Prostate gland (tissue), 2 donors: ENCODE data around the gene TOPORS. TPM values are rescaled to one million over a fixed set of nuclear protein-coding genes. Genes with fewer than 3 reads are reported as not detected.

Experiments used
- DNase-seq: peaks from one replicate; pipeline ENCODE4 v3.0.0-alpha.2; 2019; ENCODE audit warnings: low spot score
- H3K27ac ChIP-seq, 2 donors: fragments of 200-600 bp; sonication (generic); 2 replicates each; pipeline ENCODE4 v1.5.1; 2017 to 2019
- H3K27me3 ChIP-seq: fragments of 200-600 bp; sonication (generic); replicated peaks from 2 replicates; pipeline ENCODE4 v1.5.1; 2019; ENCODE audit not compliant: insufficient read depth
- H3K36me3 ChIP-seq, 2 donors: fragments of 200-600 bp; sonication (generic); 1 replicate in 1 of 2; 2 replicates in 1 of 2; pipeline versions ENCODE4 v1.5.1 to v1.8.1; 2017 to 2019
- H3K4me1 ChIP-seq: fragments of 200-600 bp; sonication (generic); replicated peaks from 2 replicates; pipeline ENCODE4 v1.5.1; 2019
- H3K4me3 ChIP-seq, 2 donors: fragments of 200-600 bp; sonication (generic); 2 replicates each; pipeline ENCODE4 v1.5.1; 2017 to 2019
- H3K9me3 ChIP-seq: fragments of 200-600 bp; sonication (generic); 2 replicates; pipeline ENCODE4 v1.5.1; 2017
- CTCF ChIP-seq, 4 experiments: fragments of 200-600 bp in 2 of 4; fragments of 450-650 bp in 2 of 4; sonication (generic) in 2 of 4; IDR thresholded peaks; 1 replicate in 3 of 4; 2 replicates in 1 of 4; pipeline ENCODE4 v1.5.1; 2016 to 2019; ENCODE audit warnings: antibody characterized with exemption in 4 of 4, mild to moderate bottlenecking in 2 of 4, moderate library complexity in 2 of 4
- POLR2A ChIP-seq: fragments of 450-650 bp; IDR thresholded peaks from one replicate; pipeline ENCODE4 v1.6.1; 2016; ENCODE audit warnings: antibody characterized with exemption, mild to moderate bottlenecking
- POLR2AphosphoS5 ChIP-seq: sonication (generic); formaldehyde crosslinking; IDR thresholded peaks from one replicate; pipeline ENCODE4 v1.6.1; 2017; ENCODE audit warnings: antibody characterized with exemption
- WGBS: methylation state at CpG from one replicate; pipeline ENCODE4 v1.1.5; 2018; 5-methylcytosine and 5-hydroxymethylcytosine counted together
- intact Hi-C: fragments of 100-400 bp; cut with DNase I; formaldehyde crosslinking; loops from one replicate; pipeline ENCODE4 v1.14.2; 2022
- total RNA-seq, 2 donors: library from RNA; depleted of rRNA; stranded (reverse); fragments of >200 nt; gene quantifications; one replicate each; pipeline ENCODE4 v1.1.0, GENCODE V29; 2016

Gene TOPORS
- total RNA-seq, 2 donors from 2014 or later: 18.2 to 27.2 TPM

- Histone ChIP-seq H3K9me3 (no peaks in the 10 kb centered on the region), H3K4me3 (no peak overlapping the region), H3K27me3 (no peaks in the 10 kb centered on the region), H3K4me1 (no peaks in the 10 kb centered on the region), H3K36me3 (no peaks in the 10 kb centered on the region), H3K27ac (no peak overlapping the region)
- 92% methylated on average over 1 of the region's 1 CpG for WGBS
- DNase-seq: no peak
- TF ChIP-seq POLR2A: no peak
- no peak for TF ChIP-seq CTCF (IDR thresholded peaks at IDR 0.05)
- no peak for TF ChIP-seq POLR2AphosphoS5
- intact Hi-C loops: no loop called here
Measured at GRCh38 chr9:32545884-32546283, 6.5 kb downstream of the TOPORS start.

GRCh38 chr9:32543047-32543446 lies 9.3 kb downstream of the TOPORS start:
- intact Hi-C loops: no loop called here
- H3K9me3 ChIP-seq: no peaks in the 10 kb centered on the region
- TF ChIP-seq POLR2AphosphoS5: no peak
- TF ChIP-seq CTCF (IDR thresholded peaks at IDR 0.05): no peak
- no peak for TF ChIP-seq POLR2A
- H3K4me3 ChIP-seq: no peak overlapping the region
- H3K27me3 ChIP-seq: no peaks in the 10 kb centered on the region
- 99% methylated on average over 4 of the region's 4 CpGs for WGBS
- no peaks in the 10 kb centered on the region for H3K4me1 ChIP-seq
- no peak overlapping the region for H3K27ac ChIP-seq
- no peak for DNase-seq
- H3K36me3 ChIP-seq: no peaks in the 10 kb centered on the region

- H3K27ac ChIP-seq: no peak overlapping the region
- H3K36me3 ChIP-seq: no peaks in the 10 kb centered on the region
- intact Hi-C loops: no loop called here
- no peak overlapping the region for H3K4me3 ChIP-seq
- no peaks in the 10 kb centered on the region for H3K9me3 ChIP-seq
- TF ChIP-seq CTCF (IDR thresholded peaks at IDR 0.05): no peak
- TF ChIP-seq POLR2A: no peak
- no peak for TF ChIP-seq POLR2AphosphoS5
- no peaks in the 10 kb centered on the region for H3K4me1 ChIP-seq
- no peaks in the 10 kb centered on the region for H3K27me3 ChIP-seq
- 97% methylated on average over 4 of the region's 4 CpGs for WGBS
- DNase-seq: no peak
Measured at GRCh38 chr9:32533816-32534215, 18.6 kb downstream of the TOPORS start.

GRCh38 chr9:32533336-32533735 lies 19.1 kb downstream of the TOPORS start:
- no peaks in the 10 kb centered on the region for H3K4me1 ChIP-seq
- TF ChIP-seq CTCF (IDR thresholded peaks at IDR 0.05) (no peak), POLR2A (no peak), POLR2AphosphoS5 (no peak)
- WGBS: 95% methylated on average over 6 of the region's 6 CpGs

GRCh38 chr9:32526707-32527048 lies 25.7 kb downstream of the TOPORS start:
- 9% methylated on average over 2 of the region's 2 CpGs for WGBS
- H3K9me3 ChIP-seq: no peaks in the 10 kb centered on the region
- H3K27ac ChIP-seq: peak overlapping the region; percentile 89 to 90
- H3K27me3 ChIP-seq: no peaks in the 10 kb centered on the region
- no peak for DNase-seq
- H3K4me1 ChIP-seq: no peaks in the 10 kb centered on the region
- intact Hi-C loops: loop anchor here (10.0 kb wide), 1 partner anchor 48 kb away; the partner anchor contains the start of gene NDUFB6
- peak overlapping the region; percentile 40 to 58 for H3K4me3 ChIP-seq
- TF ChIP-seq POLR2A (no peak), CTCF (IDR thresholded peaks at IDR 0.05) (no peak), POLR2AphosphoS5 (no peak)
- no peaks in the 10 kb centered on the region for H3K36me3 ChIP-seq

More at GRCh38 chr9:32533336-32533735, 19.1 kb downstream of the TOPORS start:
- no peak for DNase-seq
- Histone ChIP-seq H3K4me3 (no peak overlapping the region), H3K9me3 (no peaks in the 10 kb centered on the region), H3K36me3 (no peaks in the 10 kb centered on the region), H3K27me3 (no peaks in the 10 kb centered on the region), H3K27ac (no peak overlapping the region)
- intact Hi-C loops: no loop called here
